ENCODE results near the gene CKMT1A. TPM values are rescaled to one million over a fixed set of nuclear protein-coding genes. Genes with fewer than 3 reads are reported as not detected.
"Not testable (repeated sequence)": the region's sequence is repeated elsewhere in the genome, so short reads cannot be mapped to it uniquely, and the experiment has no call there.

Gene CKMT1A
- total RNA-seq, 6 experiments from 2014 or later, result not detected

- H3K27me3 Mint-ChIP-seq (ENCODE audit: insufficient read depth); H3K9me3 Mint-ChIP-seq: not testable (repeated sequence)
- Mint-ChIP-seq H3K36me3 (ENCODE audit: low read depth) (peaks cover 14% of the 10 kb centered on the region), H3K4me3 (peak within 1 kb of the TSS; percentile 95), H3K4me1 (ENCODE audit: low read depth) (peaks cover 18% of the 10 kb centered on the region), H3K27ac (peak within 1 kb of the TSS; percentile 97)
- peak; percentile 81 for DNase-seq
- TF ChIP-seq, protein P1, sequence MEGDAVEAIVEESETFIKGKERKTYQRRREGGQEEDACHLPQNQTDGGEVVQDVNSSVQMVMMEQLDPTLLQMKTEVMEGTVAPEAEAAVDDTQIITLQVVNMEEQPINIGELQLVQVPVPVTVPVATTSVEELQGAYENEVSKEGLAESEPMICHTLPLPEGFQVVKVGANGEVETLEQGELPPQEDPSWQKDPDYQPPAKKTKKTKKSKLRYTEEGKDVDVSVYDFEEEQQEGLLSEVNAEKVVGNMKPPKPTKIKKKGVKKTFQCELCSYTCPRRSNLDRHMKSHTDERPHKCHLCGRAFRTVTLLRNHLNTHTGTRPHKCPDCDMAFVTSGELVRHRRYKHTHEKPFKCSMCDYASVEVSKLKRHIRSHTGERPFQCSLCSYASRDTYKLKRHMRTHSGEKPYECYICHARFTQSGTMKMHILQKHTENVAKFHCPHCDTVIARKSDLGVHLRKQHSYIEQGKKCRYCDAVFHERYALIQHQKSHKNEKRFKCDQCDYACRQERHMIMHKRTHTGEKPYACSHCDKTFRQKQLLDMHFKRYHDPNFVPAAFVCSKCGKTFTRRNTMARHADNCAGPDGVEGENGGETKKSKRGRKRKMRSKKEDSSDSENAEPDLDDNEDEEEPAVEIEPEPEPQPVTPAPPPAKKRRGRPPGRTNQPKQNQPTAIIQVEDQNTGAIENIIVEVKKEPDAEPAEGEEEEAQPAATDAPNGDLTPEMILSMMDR (IDR thresholded peaks at IDR 0.05), result peak; percentile 55
Measured at GRCh38 chr15:43746245-43746902, 52.7 kb downstream of the CKMT1A start, which contains the start of gene PDIA3. TSS of gene PDIA3 (plus strand) at chr15:43746438. CDS start at chr15:43746540, 102 bp downstream.

DNA sequence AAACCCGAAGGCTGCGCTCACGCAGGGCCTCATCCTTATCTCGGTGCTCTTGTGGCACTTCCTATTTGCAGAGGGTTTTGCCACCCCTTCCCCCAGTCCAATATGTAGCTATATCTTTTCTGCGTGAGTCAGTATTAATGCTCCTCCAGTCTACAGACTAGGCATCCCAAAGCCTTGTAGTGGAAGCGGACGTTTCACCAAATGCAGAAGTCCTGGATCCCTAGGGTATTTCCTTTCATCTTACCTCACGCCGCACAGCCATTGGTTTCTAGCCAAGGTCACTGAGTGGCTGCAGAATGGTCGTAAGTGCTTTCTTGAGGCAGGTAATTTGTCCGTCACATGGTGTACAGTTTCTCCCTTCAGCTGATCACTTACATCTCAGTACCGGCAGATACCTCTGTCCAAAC lies 53.2 kb downstream of the CKMT1A start:
- Mint-ChIP-seq H3K27ac (peak overlapping the region; percentile 97), H3K36me3 (ENCODE audit: low read depth) (peaks cover 16% of the 10 kb centered on the region), H3K4me3 (peak overlapping the region; percentile 95), H3K4me1 (ENCODE audit: low read depth) (peaks cover 22% of the 10 kb centered on the region)
- H3K9me3 Mint-ChIP-seq; H3K27me3 Mint-ChIP-seq (ENCODE audit: insufficient read depth): not testable (repeated sequence)
- DNase-seq, result peak; percentile 45

- peaks cover 19% of the 10 kb centered on the region for H3K36me3 Mint-ChIP-seq (ENCODE audit: low read depth)
- H3K4me1 Mint-ChIP-seq (ENCODE audit: low read depth), result peaks cover 25% of the 10 kb centered on the region
- peak overlapping the region; percentile 97; the same call in 1 of the 2 replicates for H3K27ac Mint-ChIP-seq
- no peaks in the 10 kb centered on the region for H3K9me3 Mint-ChIP-seq
- no peaks in the 10 kb centered on the region for H3K27me3 Mint-ChIP-seq (ENCODE audit: insufficient read depth)
- TF ChIP-seq, protein P1 (IDR thresholded peaks at IDR 0.05), result no peak
- peak overlapping the region; percentile 95 for H3K4me3 Mint-ChIP-seq
- no peak for DNase-seq
Measured at GRCh38 chr15:43748376-43748775, 54.7 kb downstream of the CKMT1A start.

Other genes starting within 250 kb of the CKMT1A start
- 10 to 100 TPM; 44.7 to 49.5 (median 46.4) TPM for gene TP53BP1, start 200.7 kb upstream of the CKMT1A start, total RNA-seq (2021; fragmentation: NEBNext Ultra II Directional; extraction: Animal tissue kit (Norgen Biotek cat#: 25700))
- gene MAP1A, start 176.3 kb upstream of the CKMT1A start, total RNA-seq (2021; fragmentation: NEBNext Ultra II Directional; extraction: Animal tissue kit (Norgen Biotek cat#: 25700)), result 100 to 1,000 TPM; 136 to 174 (median 169) TPM
- gene PPIP5K1, start 103.7 kb upstream of the CKMT1A start, total RNA-seq (2021; fragmentation: NEBNext Ultra II Directional; extraction: Animal tissue kit (Norgen Biotek cat#: 25700)), result 10 to 100 TPM; 16.3 to 23.3 (median 20.1) TPM
- gene CKMT1B, start 99.8 kb upstream of the CKMT1A start, total RNA-seq (2021; fragmentation: NEBNext Ultra II Directional; extraction: Animal tissue kit (Norgen Biotek cat#: 25700)), result not detected
- not detected for gene STRC, start 75.1 kb upstream of the CKMT1A start, total RNA-seq (2021; fragmentation: NEBNext Ultra II Directional; extraction: Animal tissue kit (Norgen Biotek cat#: 25700))
- gene CATSPER2, start 45.0 kb upstream of the CKMT1A start, total RNA-seq (2021; fragmentation: NEBNext Ultra II Directional; extraction: Animal tissue kit (Norgen Biotek cat#: 25700)), result 1 to 10 TPM in 2 of 6 experiments, under 1 TPM in 4; 0.38 to 2.6 (median 0.74) TPM
- 100 to 1,000 TPM; 586 to 721 (median 660) TPM for gene PDIA3, start 52.6 kb downstream of the CKMT1A start, total RNA-seq (2021; fragmentation: NEBNext Ultra II Directional; extraction: Animal tissue kit (Norgen Biotek cat#: 25700))
- 1 to 10 TPM in 4 of 6 experiments, under 1 TPM in 2; 0.91 to 1.5 (median 1.1) TPM for gene ELL3, start 83.1 kb downstream of the CKMT1A start, total RNA-seq (2021; fragmentation: NEBNext Ultra II Directional; extraction: Animal tissue kit (Norgen Biotek cat#: 25700))
- 1,000 to 10,000 TPM in 5 of 6 experiments, 100 to 1,000 TPM in 1; 908 to 1,158 (median 1,046) TPM for gene SERF2, start 98.5 kb downstream of the CKMT1A start, total RNA-seq (2021; fragmentation: NEBNext Ultra II Directional; extraction: Animal tissue kit (Norgen Biotek cat#: 25700))
- gene SERINC4, start 106.4 kb downstream of the CKMT1A start, total RNA-seq (2021; fragmentation: NEBNext Ultra II Directional; extraction: Animal tissue kit (Norgen Biotek cat#: 25700)), result under 1 TPM in 3 of 6 experiments, not detected in 3; 0.07 to 0.11 (median 0.09) TPM
- gene HYPK, start 106.7 kb downstream of the CKMT1A start, total RNA-seq (2021; fragmentation: NEBNext Ultra II Directional; extraction: Animal tissue kit (Norgen Biotek cat#: 25700)), result 10 to 100 TPM; 12.3 to 33.8 (median 19.3) TPM
- 10 to 100 TPM; 25.3 to 30.4 (median 27.3) TPM for gene MFAP1, start 130.8 kb downstream of the CKMT1A start, total RNA-seq (2021; fragmentation: NEBNext Ultra II Directional; extraction: Animal tissue kit (Norgen Biotek cat#: 25700))
- gene WDR76, start 133.1 kb downstream of the CKMT1A start, total RNA-seq (2021; fragmentation: NEBNext Ultra II Directional; extraction: Animal tissue kit (Norgen Biotek cat#: 25700)), result 10 to 100 TPM in 5 of 6 experiments, 1 to 10 TPM in 1; 8.8 to 25.1 (median 20.5) TPM

All from HFFc6 (cell line).